Activated naive CD4-positive, alpha-beta T cell treated with anti-CD3 and anti-CD28 coated beads, Interleukin-2, amount 50 U/mL, for 16 hours (primary cell): ENCODE data around the gene RPL41.
A peak's percentile ranks its signal among the peaks of the same experiment; 100 is the strongest.
"Not testable (repeated sequence)": the region's sequence is repeated elsewhere in the genome, so short reads cannot be mapped to it uniquely, and the experiment has no call there.

Source experiments
- DNase-seq: peaks from one replicate; pipeline ENCODE4 v3.0.0-alpha.2; 2020

RPL41 gene

DNA sequence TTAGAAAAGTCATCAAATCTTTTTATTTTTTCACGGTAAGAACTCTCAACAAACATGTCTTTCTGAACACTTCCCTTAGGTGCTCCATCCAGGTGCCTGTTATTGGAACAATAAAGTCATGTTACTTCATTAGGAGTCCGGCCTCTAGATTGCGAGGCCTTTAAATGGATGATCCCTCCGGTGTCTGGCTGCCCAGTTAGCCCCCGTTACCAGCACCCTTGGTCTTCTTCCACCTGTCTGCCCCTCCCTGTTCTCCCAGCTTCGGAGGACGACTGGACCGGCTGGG, 12.7 kb upstream of the RPL41 start:
- no peak for DNase-seq

GRCh38 chr12:56104109-56104814, 12.2 kb upstream of the RPL41 start, which contains the start of gene PA2G4:
TSS of gene PA2G4 (plus strand) at chr12:56104559. CDS start at chr12:56104738, 179 bp downstream.
- DNase-seq: peak; percentile 97

DNA sequence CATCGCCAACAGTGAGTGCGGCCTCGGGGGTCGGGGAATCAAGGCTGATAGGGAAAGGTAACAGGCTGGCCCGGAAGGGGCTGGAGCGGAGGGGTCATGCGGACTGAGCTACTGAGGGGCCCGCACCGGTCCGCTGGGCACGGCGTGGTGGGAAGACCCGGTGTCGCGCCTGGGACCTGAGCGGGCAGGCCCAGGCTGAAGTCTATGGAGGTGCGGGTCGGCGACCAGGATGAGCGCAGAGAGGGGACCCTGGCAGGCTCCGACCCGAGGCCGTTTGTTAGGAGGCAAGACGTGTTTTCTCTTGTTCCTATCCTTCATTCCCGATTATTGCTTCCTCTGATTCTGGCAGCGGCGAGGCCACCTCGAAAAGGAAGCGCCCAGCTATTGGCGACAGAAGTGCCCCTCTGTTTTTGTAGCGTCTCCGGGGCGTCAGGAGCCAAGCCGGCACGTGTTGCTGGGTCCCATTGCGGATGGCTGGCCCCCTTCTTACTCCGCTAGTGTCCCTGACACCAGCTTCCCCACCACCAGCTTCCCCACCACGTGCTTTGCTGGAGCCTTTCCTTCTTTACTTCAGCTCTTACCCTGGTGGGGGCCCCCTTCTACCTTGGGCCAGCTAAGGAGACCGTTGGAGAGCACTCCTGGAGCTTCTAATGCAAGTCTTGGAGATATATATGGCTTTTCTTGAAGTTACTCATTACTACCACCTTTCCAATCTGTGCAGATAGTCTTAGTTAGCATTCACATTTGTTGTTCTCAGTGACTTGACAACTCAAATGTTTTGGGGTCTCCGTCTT, 11.4 kb upstream of the RPL41 start:
- peak; percentile 39 for DNase-seq

DNA sequence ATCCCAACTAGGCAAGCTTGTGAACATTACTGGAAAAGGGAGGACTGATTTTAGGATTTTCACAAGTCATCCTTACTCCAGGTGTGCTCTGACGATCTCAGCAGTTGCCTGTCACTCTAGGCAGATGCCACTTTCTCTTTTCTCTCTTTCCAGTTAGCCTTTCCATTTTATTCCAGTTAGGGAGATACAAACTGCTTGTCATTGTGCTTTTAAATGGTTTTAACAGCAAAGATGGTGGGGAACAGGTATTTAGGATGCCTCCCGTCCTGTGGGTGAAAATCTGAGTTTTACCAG, 10.9 kb upstream of the RPL41 start:
- DNase-seq: no peak

GRCh38 chr12:56107242-56107641, 9.2 kb upstream of the RPL41 start:
- no peak for DNase-seq

DNA sequence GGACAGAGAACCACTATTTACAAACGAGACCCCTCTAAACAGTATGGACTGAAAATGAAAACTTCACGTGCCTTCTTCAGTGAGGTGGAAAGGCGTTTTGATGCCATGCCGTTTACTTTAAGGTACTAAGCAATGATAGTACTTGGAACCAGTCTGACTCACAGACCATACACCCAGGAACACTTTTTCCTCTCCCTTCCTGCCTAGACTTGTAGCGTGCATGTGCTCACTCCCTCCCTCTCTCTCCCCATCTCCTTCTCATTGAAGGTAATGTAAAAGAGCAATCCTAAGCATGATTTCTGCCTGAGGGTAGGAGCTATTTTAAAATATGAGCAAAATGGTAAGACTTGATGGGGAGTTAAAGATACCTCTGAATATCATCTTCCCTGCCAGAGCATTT, 5.9 kb upstream of the RPL41 start:
- no peak for DNase-seq

GRCh38 chr12:56114084-56114483, 2.3 kb upstream of the RPL41 start:
- DNase-seq: no peak

GRCh38 chr12:56115329-56115728, 1.1 kb upstream of the RPL41 start:
- no peak for DNase-seq

- DNase-seq: not testable (repeated sequence)
These were observed 761 bp downstream of the RPL41 start for GRCh38 chr12:56117082-56117706.

GRCh38 chr12:56117778-56118687, 1.6 kb downstream of the RPL41 start, which contains the start of gene ZC3H10:
TSS of gene ZC3H10 (plus strand) at chr12:56118266. CDS start at chr12:56120563, 2,297 bp downstream.
- peak; percentile 96 for DNase-seq

- no peak for DNase-seq
These were observed 2.4 kb downstream of the RPL41 start for GRCh38 chr12:56118688-56119357.

- peak; percentile 57 for DNase-seq
These were observed 2.9 kb downstream of the RPL41 start for GRCh38 chr12:56119361-56119796.

GRCh38 chr12:56120158-56120846, 3.9 kb downstream of the RPL41 start:
- DNase-seq: no peak

GRCh38 chr12:56121204-56121870, 4.9 kb downstream of the RPL41 start:
- no peak for DNase-seq

GRCh38 chr12:56122637-56123036, 6.2 kb downstream of the RPL41 start:
- DNase-seq: no peak

GRCh38 chr12:56124133-56124532, 7.7 kb downstream of the RPL41 start:
- DNase-seq: no peak

DNA sequence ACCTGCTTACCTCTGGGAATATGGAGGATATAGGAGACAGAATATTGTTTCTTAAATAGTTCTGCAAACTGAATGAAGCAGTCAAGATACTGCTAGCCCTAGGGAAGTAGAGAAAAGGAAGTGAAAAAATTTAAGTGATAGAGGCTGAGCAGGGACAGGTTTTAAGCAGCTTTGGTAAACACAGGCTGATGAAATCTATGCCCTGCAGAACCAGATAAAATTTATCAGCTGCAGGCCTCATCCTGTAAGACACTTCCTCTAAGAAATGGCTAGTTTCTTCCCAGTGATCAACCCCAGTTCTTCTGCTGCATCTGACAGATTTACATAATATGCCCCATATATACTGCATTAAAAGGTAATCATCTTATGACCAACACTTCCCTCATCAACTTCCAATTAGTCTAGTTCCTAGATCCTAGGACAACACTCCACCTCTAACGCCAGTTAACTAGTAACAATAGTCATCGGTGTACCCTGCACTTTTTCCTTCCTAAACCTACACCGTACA, 10.4 kb downstream of the RPL41 start:
- DNase-seq: no peak

DNA sequence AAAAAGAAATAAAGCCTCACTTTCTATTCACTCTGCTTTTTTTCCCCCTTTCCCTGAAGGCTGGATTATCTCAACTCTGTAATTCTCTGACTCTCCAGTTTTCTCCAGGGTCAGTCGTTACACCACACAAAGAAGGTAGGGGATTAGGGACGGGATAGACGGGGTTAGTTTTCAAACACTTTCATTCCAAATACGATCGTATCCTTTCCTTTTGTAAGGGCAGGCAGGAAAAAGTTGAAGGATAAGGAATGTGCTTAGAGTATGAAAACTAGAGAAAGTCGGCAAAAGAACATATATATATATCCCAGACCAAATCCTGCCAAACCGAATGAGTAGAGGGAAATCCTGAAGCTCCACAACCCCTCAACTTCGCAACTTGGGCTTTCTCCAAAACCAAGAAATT, 11.1 kb downstream of the RPL41 start:
- DNase-seq: no peak

- peak; percentile 96 for DNase-seq
These were observed 11.6 kb downstream of the RPL41 start, which contains the start of gene ESYT1 for GRCh38 chr12:56127888-56128669. TSS of gene ESYT1 (plus strand) at chr12:56128267. CDS start at chr12:56128320, 53 bp downstream.

- no peak for DNase-seq
These were observed 12.3 kb downstream of the RPL41 start for GRCh38 chr12:56128670-56129205.
